SU-DHL-6 (cell line): Measurements from ENCODE around the gene NHS.

Source experiments
- H2AFZ ChIP-seq: fragments of 200-600 bp; sonication (generic); 2 replicates; pipeline ENCODE4 v1.6.1; 2014; ENCODE audit warnings: low read depth, mild to moderate bottlenecking, moderate library complexity, mixed read lengths, antibody characterized with exemption, low read length; ENCODE audit not compliant: severe bottlenecking
- H3F3A ChIP-seq: fragments of 200-600 bp; shearing (Covaris generic); 2 replicates; pipeline ENCODE4 v1.6.0; 2016; ENCODE audit warnings: antibody characterized with exemption, mild to moderate bottlenecking; ENCODE audit not compliant: insufficient read depth
- H3K27ac ChIP-seq: fragments of 200-600 bp; sonication (generic); 2 replicates; pipeline ENCODE4 v1.5.1; 2016; ENCODE audit warnings: low read depth, mild to moderate bottlenecking, low read length, moderate library complexity, mixed read lengths
- H3K27me3 ChIP-seq: fragments of 200-600 bp; sonication (generic), shearing (Covaris generic); 2 replicates; pipeline ENCODE4 v1.6.0; 2014; ENCODE audit warnings: mild to moderate bottlenecking, low read length
- H3K36me3 ChIP-seq: fragments of 200-600 bp; sonication (generic); 2 replicates; pipeline ENCODE4 v1.6.1; 2014; ENCODE audit warnings: mild to moderate bottlenecking, low read length, mixed read lengths
- H3K4me2 ChIP-seq: fragments of 300-600, 200-600 bp; shearing (Covaris generic), sonication (generic); 2 replicates; pipeline ENCODE4 v1.6.0; 2014; ENCODE audit warnings: low read length, low read depth, mild to moderate bottlenecking; ENCODE audit not compliant: poor library complexity, severe bottlenecking
- H3K4me3 ChIP-seq: fragments of 200-600 bp; sonication (generic); 2 replicates; pipeline ENCODE4 v1.5.1; 2014; ENCODE audit warnings: antibody characterized with exemption, low read length, mild to moderate bottlenecking, mixed read lengths; ENCODE audit not compliant: insufficient read depth, poor library complexity, severe bottlenecking
- H3K79me2 ChIP-seq: fragments of 200-600 bp; sonication (generic); 2 replicates; pipeline ENCODE4 v1.6.1; 2014; ENCODE audit warnings: mild to moderate bottlenecking, low read length, moderate library complexity; ENCODE audit not compliant: insufficient read depth
- H3K9ac ChIP-seq: fragments of 200-600 bp; sonication (generic); 2 replicates; pipeline ENCODE4 v1.7.0; 2014; ENCODE audit warnings: mild to moderate bottlenecking, low read length
- H3K9me2 ChIP-seq: fragments of 200-600 bp; sonication (generic); replicated peaks from 2 replicates; pipeline ENCODE4 v1.6.1; 2014; ENCODE audit warnings: low read length; ENCODE audit not compliant: insufficient read depth
- H3K9me3 ChIP-seq: fragments of 200-600 bp; sonication (generic); 2 replicates; pipeline ENCODE4 v1.6.1; 2014; ENCODE audit warnings: low read length, mixed read lengths; ENCODE audit not compliant: insufficient read depth
- H4K20me1 ChIP-seq: fragments of 200-600 bp; sonication (generic); 2 replicates; pipeline ENCODE4 v1.6.1; 2014; ENCODE audit warnings: low read depth, mild to moderate bottlenecking, antibody characterized with exemption, low read length, moderate library complexity, mixed read lengths
- CTCF ChIP-seq: fragments of 200-600 bp; sonication (generic); IDR thresholded peaks from one replicate; pipeline ENCODE4 v1.5.1; 2017; ENCODE audit warnings: antibody characterized with exemption, mild to moderate bottlenecking, low read length, moderate library complexity; ENCODE audit not compliant: insufficient read depth, poor library complexity, severe bottlenecking
- EZH2phosphoT487 ChIP-seq: fragments of 200-600 bp; sonication (generic), shearing (Covaris generic); conservative IDR thresholded peaks from 2 replicates; pipeline ENCODE4 v1.6.1; 2018; ENCODE audit warnings: mild to moderate bottlenecking, antibody characterized with exemption, low read length, moderate library complexity, mixed read lengths

The NHS gene

DNA sequence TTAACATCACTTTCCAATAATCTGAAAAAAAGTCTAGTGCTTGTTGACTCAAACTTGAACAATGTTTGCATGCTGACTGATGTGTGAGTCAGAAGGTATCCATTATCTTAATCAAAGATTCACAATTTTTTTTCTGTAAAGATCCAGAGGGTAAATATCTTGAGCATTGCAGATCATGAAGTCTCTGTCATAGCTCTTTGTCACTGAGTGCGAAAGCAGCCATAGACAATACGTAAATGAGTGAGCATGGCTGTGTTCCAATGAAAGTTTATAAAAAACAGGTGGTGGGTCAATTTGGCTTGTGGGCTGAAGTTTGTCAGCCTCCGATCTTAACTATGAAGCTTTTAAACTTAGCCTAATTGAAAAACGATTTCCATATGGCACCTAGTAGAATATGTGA is 37.7 kb downstream of the NHS start:
- H3K4me3 ChIP-seq: no peak overlapping the region

GRCh38 chrX:17413228-17413627 is 38.2 kb downstream of the NHS start:
- Histone ChIP-seq H3K36me3 (no peaks in the 10 kb centered on the region), H3K4me3 (no peak overlapping the region), H3K9me2 (no peaks in the 10 kb centered on the region), H3K9me3 (no peaks in the 10 kb centered on the region), H3K79me2 (no peaks in the 10 kb centered on the region), H3K4me2 (no peak overlapping the region), H3K27me3 (no peaks in the 10 kb centered on the region), H3F3A (no peaks in the 10 kb centered on the region), H2AFZ (no peak overlapping the region), H3K9ac (no peak overlapping the region), H3K27ac (no peak overlapping the region), H4K20me1 (no peaks in the 10 kb centered on the region)
- TF ChIP-seq CTCF: no peak
- no peak for TF ChIP-seq EZH2phosphoT487

More for the DNA sequence above, 37.7 kb downstream of the NHS start:
- Histone ChIP-seq H3K27ac (no peak overlapping the region), H3K9me3 (no peaks in the 10 kb centered on the region), H3K79me2 (no peaks in the 10 kb centered on the region), H3K9ac (no peak overlapping the region), H3K9me2 (no peaks in the 10 kb centered on the region), H2AFZ (no peak overlapping the region), H3K36me3 (no peaks in the 10 kb centered on the region), H4K20me1 (no peaks in the 10 kb centered on the region), H3K4me2 (no peak overlapping the region), H3F3A (no peaks in the 10 kb centered on the region), H3K27me3 (no peaks in the 10 kb centered on the region)
- TF ChIP-seq EZH2phosphoT487 (no peak), CTCF (no peak)

DNA sequence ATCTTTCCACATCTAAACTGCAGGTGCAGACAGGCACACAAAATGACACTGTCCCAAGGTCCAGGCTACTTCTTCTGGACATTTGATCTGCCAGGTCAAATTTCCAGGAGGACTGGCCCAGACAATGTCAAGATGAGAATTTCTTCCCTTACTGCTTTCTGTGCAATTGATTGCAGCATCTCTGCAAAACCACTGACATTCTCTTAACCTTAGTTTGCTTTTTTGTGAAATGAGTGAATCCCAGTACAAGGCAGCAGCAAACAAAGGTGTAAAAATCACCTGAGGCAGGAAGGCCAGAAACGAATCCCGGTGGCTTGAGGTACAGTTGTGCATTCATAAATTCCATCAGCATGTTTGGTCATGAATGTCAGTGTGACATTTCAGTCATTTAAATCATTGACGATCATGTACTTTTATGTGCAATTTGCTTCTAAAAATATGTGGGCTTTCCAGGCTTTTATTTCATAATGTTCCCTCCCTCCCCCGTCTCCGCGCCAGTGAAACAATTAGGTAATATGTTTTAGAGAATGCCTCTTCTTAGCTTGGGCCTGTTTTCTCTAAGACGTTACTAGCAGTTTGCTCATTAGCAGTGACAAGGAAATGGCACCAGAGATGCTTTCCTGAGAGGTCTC is 39.1 kb downstream of the NHS start:
- Histone ChIP-seq H3K9me2 (no peaks in the 10 kb centered on the region), H4K20me1 (no peaks in the 10 kb centered on the region), H3K27me3 (no peaks in the 10 kb centered on the region), H3K9ac (no peak overlapping the region), H3F3A (no peaks in the 10 kb centered on the region), H3K4me3 (no peak overlapping the region), H3K9me3 (no peaks in the 10 kb centered on the region), H2AFZ (no peak overlapping the region), H3K36me3 (no peaks in the 10 kb centered on the region), H3K79me2 (no peaks in the 10 kb centered on the region), H3K27ac (no peak overlapping the region), H3K4me2 (no peak overlapping the region)
- TF ChIP-seq EZH2phosphoT487 (no peak), CTCF (no peak)
